Parathyroid adenoma (tissue), 2 donors: Measurements from ENCODE around the gene ZSWIM3.

Source experiments
- H2AFZ ChIP-seq: fragments of 300-600 bp; sonication (generic); one replicate; pipeline ENCODE4 v1.7.0; 2017; ENCODE audit warnings: antibody characterized with exemption, mild to moderate bottlenecking
- H3K27ac ChIP-seq: fragments of 300-600 bp; sonication (generic); one replicate; pipeline ENCODE4 v1.7.0; 2017
- H3K27me3 ChIP-seq: fragments of 300-600 bp; sonication (generic); one replicate; pipeline ENCODE4 v1.7.0; 2017; ENCODE audit warnings: low read length; ENCODE audit not compliant: control insufficient read depth, insufficient read depth
- H3K36me3 ChIP-seq: fragments of 300-600 bp; sonication (generic); one replicate; pipeline ENCODE4 v1.7.0; 2017; ENCODE audit warnings: low read length; ENCODE audit not compliant: control insufficient read depth, insufficient read depth
- H3K4me1 ChIP-seq: fragments of 300-600 bp; sonication (generic); one replicate; pipeline ENCODE4 v1.7.0; 2017; ENCODE audit warnings: control low read depth
- H3K4me2 ChIP-seq: fragments of 300-600 bp; sonication (generic); one replicate; pipeline ENCODE4 v1.7.0; 2017; ENCODE audit warnings: low read length
- H3K4me3 ChIP-seq: fragments of 300-600 bp; sonication (generic); one replicate; pipeline ENCODE4 v1.7.0; 2017; ENCODE audit warnings: low read depth, low read length
- H3K79me2 ChIP-seq: fragments of 300-600 bp; sonication (generic); one replicate; pipeline ENCODE4 v1.7.0; 2017; ENCODE audit warnings: control low read depth
- H3K9ac ChIP-seq: fragments of 300-600 bp; sonication (generic); one replicate; pipeline ENCODE4 v1.7.0; 2017; ENCODE audit warnings: mild to moderate bottlenecking
- H3K9me3 ChIP-seq: fragments of 300-600 bp; sonication (generic); one replicate; pipeline ENCODE4 v1.7.0; 2017; ENCODE audit warnings: low read length; ENCODE audit not compliant: control insufficient read depth
- CTCF ChIP-seq: fragments of 300-600 bp; sonication (generic); IDR thresholded peaks from one replicate; pipeline ENCODE4 v1.7.0; 2017; ENCODE audit warnings: antibody characterized with exemption, mild to moderate bottlenecking
- donor health status: primary hyperparathyroidism.

ZSWIM3 gene

DNA sequence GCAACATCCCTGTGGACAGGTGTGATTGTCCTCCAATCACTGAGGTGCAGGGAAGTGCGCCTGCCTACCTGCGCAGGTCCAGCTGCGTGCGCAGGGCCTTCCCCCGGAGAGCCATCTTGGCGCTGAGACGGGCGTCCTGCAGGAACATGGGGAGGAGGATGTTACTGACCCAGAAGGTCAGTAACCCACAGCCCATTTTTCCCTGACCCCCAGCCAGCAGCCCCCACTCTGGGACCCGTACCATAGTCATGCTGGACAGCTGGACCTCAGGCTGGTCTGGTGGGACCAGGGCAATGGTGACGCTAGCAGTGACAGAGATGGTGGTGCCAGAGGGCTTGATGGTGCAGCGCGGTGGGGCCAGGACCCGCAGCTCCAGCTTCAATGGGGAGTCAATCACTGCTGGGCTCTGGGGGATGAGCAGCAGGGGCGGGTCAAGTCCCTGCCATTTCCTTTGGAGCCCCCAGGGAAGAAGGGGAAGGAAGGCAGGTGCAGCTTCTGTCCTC lies 44.8 kb downstream of the ZSWIM3 start:
- H3K9ac ChIP-seq: no peak overlapping the region
- H3K4me2 ChIP-seq: no peak overlapping the region
- no peaks in the 10 kb centered on the region for H3K79me2 ChIP-seq
- no peak overlapping the region for H3K27ac ChIP-seq
- no peaks in the 10 kb centered on the region for H3K4me1 ChIP-seq
- no peaks in the 10 kb centered on the region for H3K27me3 ChIP-seq
- H2AFZ ChIP-seq: no peak overlapping the region
- no peaks in the 10 kb centered on the region for H3K9me3 ChIP-seq
- no peak for TF ChIP-seq CTCF
- no peak overlapping the region for H3K4me3 ChIP-seq
- H3K36me3 ChIP-seq: no peaks in the 10 kb centered on the region

GRCh38 chr20:45904583-45905504 lies 47.4 kb downstream of the ZSWIM3 start:
- Histone ChIP-seq H3K9me3 (no peaks in the 10 kb centered on the region), H3K27me3 (no peaks in the 10 kb centered on the region), H3K27ac (no peak overlapping the region), H3K4me1 (no peaks in the 10 kb centered on the region), H3K9ac (no peak overlapping the region), H3K79me2 (no peaks in the 10 kb centered on the region), H3K36me3 (no peaks in the 10 kb centered on the region), H3K4me2 (no peak overlapping the region), H2AFZ (no peak overlapping the region), H3K4me3 (no peak overlapping the region)
- no peak for TF ChIP-seq CTCF

GRCh38 chr20:45905505-45906079 lies 48.2 kb downstream of the ZSWIM3 start:
- TF ChIP-seq CTCF: no peak
- Histone ChIP-seq H3K27me3 (no peaks in the 10 kb centered on the region), H3K27ac (no peak overlapping the region), H3K4me2 (no peak overlapping the region), H3K9me3 (no peaks in the 10 kb centered on the region), H3K4me3 (no peak overlapping the region), H3K79me2 (no peaks in the 10 kb centered on the region), H3K4me1 (no peaks in the 10 kb centered on the region), H3K36me3 (no peaks in the 10 kb centered on the region), H2AFZ (no peak overlapping the region), H3K9ac (no peak overlapping the region)

GRCh38 chr20:45907219-45907948 lies 50.0 kb downstream of the ZSWIM3 start:
- Histone ChIP-seq H3K36me3 (no peaks in the 10 kb centered on the region), H3K27ac (no peak overlapping the region), H3K9ac (no peak overlapping the region), H3K4me3 (no peak overlapping the region), H3K4me2 (no peak overlapping the region), H3K4me1 (peaks cover 8% of the 10 kb centered on the region), H2AFZ (no peak overlapping the region), H3K27me3 (no peaks in the 10 kb centered on the region), H3K9me3 (no peaks in the 10 kb centered on the region), H3K79me2 (no peaks in the 10 kb centered on the region)
- no peak for TF ChIP-seq CTCF
